Glomerular visceral epithelial cell (primary cell): Measurements from ENCODE around the gene CDIPT.

ENCODE experiments used
- DNase-seq: peaks from one replicate; pipeline ENCODE4 v3.0.0-alpha.2; 2016; ENCODE audit errors: extremely low spot score

CDIPT gene

DNA sequence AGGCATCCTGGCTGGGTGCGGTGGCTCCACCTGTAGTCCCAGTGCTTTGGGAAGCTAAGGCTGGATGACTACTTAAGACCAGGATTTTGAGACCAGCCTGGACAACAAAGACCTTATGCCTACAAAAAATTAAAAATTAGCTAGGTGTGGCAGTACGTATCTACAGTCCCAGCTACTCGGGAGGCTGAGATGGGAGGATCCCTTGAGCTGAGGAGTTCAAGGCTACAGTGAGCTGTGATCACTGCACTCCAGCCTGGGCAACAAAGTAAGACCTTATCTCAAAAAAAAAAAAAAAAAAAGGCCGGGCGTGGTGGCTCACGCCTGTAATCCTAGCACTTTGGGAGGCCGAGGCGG, 36.7 kb downstream of the CDIPT start:
- no peak for DNase-seq

DNA sequence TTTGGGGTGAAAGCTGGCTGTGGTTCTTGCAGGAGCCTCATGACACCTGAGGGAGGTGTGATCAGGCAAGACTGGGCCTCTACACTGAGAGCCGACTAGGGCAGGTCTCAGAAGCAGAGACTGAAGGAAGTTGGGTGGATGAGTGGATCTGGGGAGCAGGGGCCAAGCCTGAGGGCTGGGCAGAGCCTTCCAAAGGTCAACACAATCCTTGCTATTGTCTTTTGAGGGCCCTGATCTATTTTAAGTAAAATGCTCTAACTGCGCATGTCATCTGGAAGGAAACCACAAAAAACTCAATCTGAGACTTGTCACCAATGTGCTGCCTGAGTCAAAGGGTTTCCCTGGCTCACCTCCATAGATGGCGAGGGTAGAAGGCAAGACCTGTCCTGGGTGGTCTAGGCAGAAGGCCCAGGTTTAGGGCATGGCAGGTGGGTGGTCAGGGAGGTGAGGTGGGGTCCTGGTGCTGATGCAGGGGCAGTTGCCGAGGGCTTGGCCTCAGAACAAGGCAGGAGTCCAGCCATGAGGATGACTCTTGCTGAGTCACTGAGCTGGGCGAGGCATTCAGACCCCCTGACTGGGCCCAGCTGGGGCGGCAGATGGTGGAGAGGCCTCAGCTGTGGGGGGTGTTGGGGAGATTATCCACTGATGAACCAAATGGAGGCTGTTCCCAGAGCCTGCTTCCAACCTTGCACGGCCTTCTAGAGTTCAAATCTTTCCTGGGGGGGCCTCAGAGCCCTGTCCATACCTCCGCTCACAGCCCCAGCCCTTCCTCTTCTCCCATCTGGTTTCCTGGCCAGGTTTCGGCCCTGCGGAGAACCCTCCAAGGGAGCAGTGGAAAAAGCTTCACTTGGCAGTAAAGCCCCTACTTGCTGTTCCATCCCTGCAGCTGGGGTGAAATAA, 37.6 kb downstream of the CDIPT start:
- peak; percentile 77 for DNase-seq

GRCh38 chr16:29824589-29825144, 38.4 kb downstream of the CDIPT start:
- peak; percentile 62 for DNase-seq

- peak; percentile 72 for DNase-seq
Measured at GRCh38 chr16:29821643-29822115, 41.3 kb downstream of the CDIPT start.

GRCh38 chr16:29820730-29821642, 42.0 kb downstream of the CDIPT start:
- DNase-seq, result peak; percentile 49

DNA sequence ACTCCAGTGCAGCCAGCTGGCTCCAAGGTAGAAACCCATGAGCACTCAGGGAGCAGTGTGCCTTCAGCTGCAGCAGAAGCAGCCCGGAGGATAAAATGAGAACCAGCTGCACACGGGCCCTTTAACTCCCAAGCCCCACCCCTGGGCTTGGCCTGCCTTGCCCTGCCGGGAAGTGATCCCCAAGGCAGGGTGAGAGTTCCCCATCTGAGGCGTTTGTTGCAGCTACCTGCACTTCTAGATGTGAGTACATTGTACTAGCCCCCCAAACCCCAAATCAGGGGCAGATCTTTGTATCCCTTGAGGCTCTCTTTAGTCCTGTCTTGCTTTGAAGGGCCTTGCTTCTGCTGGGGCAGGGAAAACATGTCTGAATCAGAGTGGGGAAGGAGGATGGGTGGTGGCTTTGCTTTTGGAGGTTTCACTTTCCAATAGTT, 42.7 kb downstream of the CDIPT start, which contains the start of gene MVP:
Gene MVP (plus strand): TSS at position 192 of the 431 bp plus-strand sequence. CDS start 10,088 bp downstream, outside the sequence.
- DNase-seq, result peak; percentile 59

DNA sequence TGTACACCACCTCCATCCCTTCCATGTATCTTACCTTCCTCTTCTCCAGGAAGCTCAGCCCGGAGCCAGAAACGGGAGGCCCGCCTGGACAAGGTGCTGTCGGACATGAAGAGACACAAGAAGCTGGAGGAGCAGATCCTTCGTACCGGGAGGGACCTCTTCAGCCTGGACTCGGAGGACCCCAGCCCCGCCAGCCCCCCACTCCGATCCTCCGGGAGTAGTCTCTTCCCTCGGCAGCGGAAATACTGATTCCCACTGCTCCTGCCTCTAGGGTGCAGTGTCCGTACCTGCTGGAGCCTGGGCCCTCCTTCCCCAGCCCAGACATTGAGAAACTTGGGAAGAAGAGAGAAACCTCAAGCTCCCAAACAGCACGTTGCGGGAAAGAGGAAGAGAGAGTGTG, 43.5 kb downstream of the CDIPT start:
- DNase-seq, result no peak

GRCh38 chr16:29818082-29818481, 44.9 kb downstream of the CDIPT start:
- DNase-seq, result no peak

GRCh38 chr16:29816694-29817441, 46.2 kb downstream of the CDIPT start:
- DNase-seq, result peak; percentile 62

DNA sequence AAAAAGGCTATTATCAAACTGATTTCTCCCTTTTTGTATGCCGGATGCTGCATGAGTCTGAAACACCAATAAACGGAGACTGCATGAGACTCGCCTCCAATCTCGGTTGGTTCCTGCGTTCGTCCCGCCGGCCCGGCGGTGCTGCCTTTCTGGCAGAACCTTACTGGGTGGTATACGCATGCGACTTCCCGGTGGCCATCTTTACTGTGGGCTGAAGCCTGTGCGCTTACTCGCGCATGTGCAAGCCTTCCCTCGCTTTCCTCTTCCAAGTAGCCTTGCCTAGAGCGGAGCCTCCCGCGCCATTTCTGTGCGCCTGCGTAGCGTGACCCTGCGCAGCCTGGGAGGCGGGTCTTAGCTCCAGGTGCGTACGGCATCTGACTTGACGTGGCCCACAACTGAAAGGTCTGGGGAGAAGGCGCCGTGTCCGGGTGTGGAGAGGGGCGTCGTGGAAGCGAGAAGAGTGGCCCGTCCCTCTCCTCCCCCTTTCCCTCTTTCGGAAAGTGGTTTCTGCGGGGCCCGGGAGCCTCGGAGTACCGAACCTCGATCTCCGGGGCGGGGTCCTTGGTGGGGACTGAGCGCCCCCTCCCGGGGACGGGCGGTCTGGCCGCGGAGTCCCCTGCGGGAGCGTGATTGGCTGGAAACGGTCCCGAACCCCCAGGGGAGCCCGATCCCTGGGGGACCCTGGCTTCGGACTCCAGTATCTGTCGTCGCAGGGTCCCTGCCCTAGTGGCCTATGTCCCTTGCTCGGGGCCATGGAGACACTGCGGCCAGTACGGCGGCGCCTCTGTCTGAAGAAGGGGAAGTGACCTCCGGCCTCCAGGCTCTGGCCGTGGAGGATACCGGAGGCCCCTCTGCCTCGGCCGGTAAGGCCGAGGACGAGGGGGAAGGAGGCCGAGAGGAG, 47.0 kb downstream of the CDIPT start, which contains the start of gene PAGR1:
Gene PAGR1 (plus strand): TSS at position 360 of the 901 bp plus-strand sequence. CDS start 374 bp downstream, at position 734.
- peak; percentile 99 for DNase-seq

DNA sequence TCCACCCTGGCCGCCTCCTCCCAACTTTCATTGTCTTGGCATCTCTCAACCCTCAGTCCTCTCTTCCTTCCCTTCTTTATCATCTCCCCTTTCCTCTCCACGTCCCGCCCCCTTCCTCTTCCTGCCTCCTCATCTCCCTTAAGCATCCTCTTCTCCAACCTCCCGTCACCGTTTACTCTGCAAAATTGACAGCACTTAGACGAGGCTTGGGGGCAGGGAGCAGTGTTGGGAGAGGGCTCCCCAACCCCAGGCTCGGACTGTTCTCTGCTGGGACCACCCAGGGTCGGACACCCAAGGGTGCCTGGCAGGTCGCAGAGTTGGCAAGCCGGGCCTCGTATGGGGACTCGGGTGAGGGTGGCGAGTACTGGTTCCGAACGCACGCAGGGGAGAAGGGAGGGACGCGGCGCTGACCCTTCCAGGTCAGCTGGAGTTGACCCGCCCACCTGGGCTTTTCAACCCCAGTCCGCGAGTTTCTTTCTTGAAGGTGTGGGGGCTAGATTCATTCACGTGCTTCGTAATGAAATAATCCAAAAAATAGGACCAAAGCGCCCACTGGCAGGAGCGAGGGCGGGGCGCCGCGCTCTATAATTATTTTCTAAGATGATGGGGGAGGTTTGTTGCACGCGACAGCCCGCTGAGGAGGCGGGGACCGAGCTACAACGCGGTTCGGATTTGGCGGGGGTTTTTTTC, 47.8 kb downstream of the CDIPT start:
- no peak for DNase-seq

GRCh38 chr16:29814592-29814991, 48.4 kb downstream of the CDIPT start:
- no peak for DNase-seq

GRCh38 chr16:29813644-29814562, 49.1 kb downstream of the CDIPT start:
- DNase-seq, result no peak

GRCh38 chr16:29812754-29813643, 50.0 kb downstream of the CDIPT start:
- DNase-seq, result no peak

DNA sequence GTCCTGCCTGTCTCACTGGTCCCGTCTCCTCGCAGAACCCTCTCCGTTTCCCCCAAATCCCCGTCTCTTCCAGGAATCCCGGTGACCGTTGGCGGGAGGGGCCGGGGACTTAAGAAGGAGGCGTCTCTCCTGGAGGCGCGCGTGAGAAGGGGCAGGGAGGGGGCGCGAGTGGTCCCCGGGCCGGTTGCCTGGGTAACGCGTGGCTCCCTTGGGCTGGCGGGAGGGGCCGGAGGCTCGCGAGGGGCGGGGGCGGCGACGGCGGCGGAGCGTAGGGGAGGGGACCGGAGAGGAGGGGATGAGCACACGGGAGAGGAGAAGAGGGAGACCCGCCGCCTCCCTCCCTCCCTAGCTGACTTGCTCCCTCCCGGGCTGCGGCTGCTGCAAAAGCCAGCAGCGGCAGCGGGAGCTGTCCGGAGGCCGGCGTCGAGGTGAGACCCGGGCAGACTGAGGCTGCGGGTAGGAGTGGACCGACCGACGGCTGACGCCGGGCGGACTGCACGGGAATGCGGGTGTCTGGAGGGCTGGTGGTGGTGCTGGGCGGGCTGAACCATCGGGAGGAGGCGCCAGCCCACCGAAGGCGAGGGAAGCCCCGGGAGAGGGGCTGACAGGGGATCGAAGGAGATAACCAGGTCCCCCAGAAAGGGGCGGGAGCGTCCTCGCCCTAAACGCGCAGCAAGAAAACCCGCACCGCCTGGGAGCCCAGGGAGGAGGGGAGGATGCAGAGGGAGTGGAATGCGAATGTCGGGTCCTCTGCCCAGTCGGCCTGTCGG, 50.9 kb downstream of the CDIPT start, which contains the start of gene PRRT2:
Gene PRRT2 (plus strand): TSS at position 298 of the 770 bp plus-strand sequence. CDS start 862 bp downstream, outside the sequence.
- DNase-seq, result peak; percentile 63

GRCh38 chr16:29811170-29811895, 51.7 kb downstream of the CDIPT start:
- DNase-seq, result peak; percentile 97
